ENCODE data around the gene CSMD2. TPM values are rescaled to one million over a fixed set of nuclear protein-coding genes. Genes with fewer than 3 reads are reported as not detected.

CSMD2 gene
- total RNA-seq, 2 donors from 2014 or later: not detected

- Mint-ChIP-seq H3K27ac (no peak overlapping the region), H3K27me3 (peaks cover 24% of the 10 kb centered on the region), H3K4me3 (no peak overlapping the region), H3K4me1 (peaks cover 6% of the 10 kb centered on the region), H3K36me3 (ENCODE audit: low read depth) (no peaks in the 10 kb centered on the region)
- DNase-seq: no peak
- peaks cover 3% of the 10 kb centered on the region for H3K9me3 ChIP-seq (ENCODE audit: control insufficient read depth, low read length, poor library complexity, severe bottlenecking)
- no peak for ATAC-seq
These were observed 203.0 kb downstream of the CSMD2 start for GRCh38 chr1:33962061-33962460.

- H3K4me1 Mint-ChIP-seq: peaks cover 6% of the 10 kb centered on the region
- H3K27ac Mint-ChIP-seq: no peak overlapping the region
- H3K36me3 Mint-ChIP-seq (ENCODE audit: low read depth): no peaks in the 10 kb centered on the region
- no peak overlapping the region for H3K4me3 Mint-ChIP-seq
- no peak for ATAC-seq
- peaks cover 3% of the 10 kb centered on the region for H3K9me3 ChIP-seq (ENCODE audit: control insufficient read depth, low read length, poor library complexity, severe bottlenecking)
- H3K27me3 Mint-ChIP-seq: peaks cover 21% of the 10 kb centered on the region
- DNase-seq: no peak
These were observed 204.7 kb downstream of the CSMD2 start for GRCh38 chr1:33960188-33960895.

DNA sequence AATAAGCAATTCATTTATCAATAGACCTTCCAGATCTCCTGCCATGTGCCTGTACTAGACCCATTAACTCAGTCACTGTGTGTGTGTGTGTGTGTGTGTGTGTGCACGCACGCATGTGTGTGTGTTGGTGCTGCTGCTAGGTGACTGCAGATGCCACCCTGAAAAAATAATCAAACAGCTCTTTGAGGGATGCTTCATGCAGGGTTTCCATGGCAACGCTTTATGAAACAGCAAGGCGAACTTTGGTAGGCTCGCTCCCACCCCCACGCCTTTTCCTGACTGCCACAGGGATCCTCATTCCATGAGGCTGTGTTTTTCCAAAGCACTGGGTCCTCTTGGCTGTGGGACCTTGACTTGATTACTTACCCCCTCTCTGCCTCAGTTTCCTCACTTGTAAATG is 207.2 kb downstream of the CSMD2 start:
- DNase-seq (no peak), ATAC-seq (no peak)
- H3K36me3 Mint-ChIP-seq (ENCODE audit: low read depth): no peaks in the 10 kb centered on the region
- no peak overlapping the region for H3K27ac Mint-ChIP-seq
- H3K4me1 Mint-ChIP-seq: peaks cover 6% of the 10 kb centered on the region
- no peaks in the 10 kb centered on the region for H3K9me3 ChIP-seq (ENCODE audit: control insufficient read depth, low read length, poor library complexity, severe bottlenecking)
- no peak overlapping the region for H3K4me3 Mint-ChIP-seq
- peaks cover 16% of the 10 kb centered on the region for H3K27me3 Mint-ChIP-seq

DNA sequence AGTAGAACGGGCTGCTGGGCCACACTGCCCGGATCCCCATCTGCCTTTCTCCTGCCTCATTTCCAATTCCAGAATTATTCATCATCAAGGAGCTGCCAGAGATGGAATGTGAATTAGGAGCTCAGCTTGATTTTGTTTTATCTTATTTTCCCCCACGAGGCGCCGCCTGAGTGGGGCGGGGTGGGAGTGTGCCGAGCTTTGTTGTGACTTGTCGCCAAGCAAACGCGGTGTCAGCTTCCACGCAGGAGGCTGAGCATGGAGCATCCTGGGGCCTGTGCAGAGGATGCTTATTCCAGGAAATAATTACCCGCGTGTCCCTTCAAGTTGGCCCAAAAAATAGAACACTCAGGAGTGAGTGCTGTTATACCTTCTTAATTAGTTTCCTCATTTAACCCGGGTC is 209.9 kb downstream of the CSMD2 start:
- peaks cover 3% of the 10 kb centered on the region for H3K4me1 Mint-ChIP-seq
- H3K27ac Mint-ChIP-seq: no peak overlapping the region
- H3K4me3 Mint-ChIP-seq: no peak overlapping the region

DNA sequence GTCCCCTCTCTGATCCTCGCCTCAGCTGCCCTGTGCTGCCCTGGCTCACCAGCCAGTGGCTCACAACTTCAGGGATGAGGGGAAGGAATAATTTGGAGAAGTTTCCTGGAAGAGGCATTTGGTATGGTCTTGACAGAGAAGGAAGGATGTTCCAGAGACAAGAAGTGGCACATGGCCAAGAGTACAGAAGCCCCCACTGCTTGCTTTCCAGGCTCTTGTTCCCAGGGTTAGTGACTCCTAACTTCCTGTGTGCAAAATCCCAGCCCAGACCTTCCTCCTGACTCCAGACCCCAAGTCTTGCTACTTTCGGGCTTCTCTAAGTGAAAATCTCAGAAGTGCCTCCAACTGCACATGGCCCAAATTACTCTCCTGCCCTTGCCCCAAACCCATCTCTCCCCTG is 215.5 kb downstream of the CSMD2 start:
- H3K9me3 ChIP-seq (ENCODE audit: control insufficient read depth, low read length, poor library complexity, severe bottlenecking): no peaks in the 10 kb centered on the region
- no peak overlapping the region for H3K27ac Mint-ChIP-seq
- H3K4me1 Mint-ChIP-seq: no peaks in the 10 kb centered on the region
- no peaks in the 10 kb centered on the region for H3K27me3 Mint-ChIP-seq
- no peak overlapping the region for H3K4me3 Mint-ChIP-seq
- H3K36me3 Mint-ChIP-seq (ENCODE audit: low read depth): no peaks in the 10 kb centered on the region
- DNase-seq (no peak), ATAC-seq (no peak)

More for the DNA sequence above, 209.9 kb downstream of the CSMD2 start:
- ATAC-seq: no peak
- no peaks in the 10 kb centered on the region for H3K36me3 Mint-ChIP-seq (ENCODE audit: low read depth)
- peaks cover 13% of the 10 kb centered on the region for H3K27me3 Mint-ChIP-seq
- no peaks in the 10 kb centered on the region for H3K9me3 ChIP-seq (ENCODE audit: control insufficient read depth, low read length, poor library complexity, severe bottlenecking)
- no peak for DNase-seq

GRCh38 chr1:33948291-33948690 is 216.7 kb downstream of the CSMD2 start:
- H3K9me3 ChIP-seq (ENCODE audit: control insufficient read depth, low read length, poor library complexity, severe bottlenecking): no peaks in the 10 kb centered on the region
- DNase-seq (no peak), ATAC-seq (no peak)
- Mint-ChIP-seq H3K4me1 (no peaks in the 10 kb centered on the region), H3K27ac (no peak overlapping the region), H3K36me3 (ENCODE audit: low read depth) (no peaks in the 10 kb centered on the region), H3K27me3 (no peaks in the 10 kb centered on the region), H3K4me3 (no peak overlapping the region)

DNA sequence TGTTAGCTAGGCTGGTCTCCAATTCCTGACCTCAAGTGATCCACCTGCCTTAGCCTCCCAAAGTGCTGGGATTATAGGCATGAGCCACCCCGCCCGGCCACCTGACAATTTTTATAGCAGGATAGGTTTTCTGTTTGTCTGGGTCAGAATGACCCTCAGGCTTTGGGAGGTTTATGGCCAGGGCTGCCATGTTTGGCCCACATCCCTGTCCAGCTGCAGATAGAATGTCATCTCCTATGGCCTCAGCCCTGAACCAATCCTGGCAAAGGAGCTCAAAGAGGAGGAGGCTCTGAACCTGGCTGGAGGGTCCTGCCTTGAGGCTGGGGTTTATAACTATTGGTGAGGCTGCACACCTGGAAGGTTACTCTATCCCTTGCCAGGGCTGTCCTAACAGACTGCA is 218.2 kb downstream of the CSMD2 start:
- Mint-ChIP-seq H3K27me3 (no peaks in the 10 kb centered on the region), H3K27ac (no peak overlapping the region), H3K4me1 (no peaks in the 10 kb centered on the region), H3K36me3 (ENCODE audit: low read depth) (no peaks in the 10 kb centered on the region), H3K4me3 (no peak overlapping the region)
- ATAC-seq (no peak), DNase-seq (no peak)
- no peaks in the 10 kb centered on the region for H3K9me3 ChIP-seq (ENCODE audit: control insufficient read depth, low read length, poor library complexity, severe bottlenecking)

DNA sequence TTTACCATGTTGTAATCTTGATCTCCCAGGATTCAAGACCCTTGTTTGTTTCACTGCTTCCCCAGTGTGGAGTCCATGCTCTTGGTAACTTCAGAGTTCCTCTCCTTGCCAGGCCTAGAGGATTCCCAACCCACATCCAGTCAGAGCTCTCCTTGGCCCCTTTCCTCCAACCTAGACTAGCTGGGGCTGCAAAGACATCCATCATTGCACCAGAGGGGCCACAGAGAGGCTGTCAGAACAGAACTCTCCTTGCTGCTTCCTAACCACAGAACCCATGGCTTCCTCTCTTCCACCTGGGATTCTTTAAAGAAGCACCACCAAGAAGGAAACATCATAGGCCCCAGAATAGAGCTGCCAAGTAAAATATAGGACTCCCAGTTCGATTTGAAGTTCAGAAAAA is 220.2 kb downstream of the CSMD2 start:
- no peaks in the 10 kb centered on the region for H3K4me1 Mint-ChIP-seq
- H3K4me3 Mint-ChIP-seq: no peak overlapping the region
- H3K27me3 Mint-ChIP-seq: no peaks in the 10 kb centered on the region
- DNase-seq (no peak), ATAC-seq (no peak)
- no peak overlapping the region for H3K27ac Mint-ChIP-seq
- H3K36me3 Mint-ChIP-seq (ENCODE audit: low read depth): no peaks in the 10 kb centered on the region
- H3K9me3 ChIP-seq (ENCODE audit: control insufficient read depth, low read length, poor library complexity, severe bottlenecking): no peaks in the 10 kb centered on the region

DNA sequence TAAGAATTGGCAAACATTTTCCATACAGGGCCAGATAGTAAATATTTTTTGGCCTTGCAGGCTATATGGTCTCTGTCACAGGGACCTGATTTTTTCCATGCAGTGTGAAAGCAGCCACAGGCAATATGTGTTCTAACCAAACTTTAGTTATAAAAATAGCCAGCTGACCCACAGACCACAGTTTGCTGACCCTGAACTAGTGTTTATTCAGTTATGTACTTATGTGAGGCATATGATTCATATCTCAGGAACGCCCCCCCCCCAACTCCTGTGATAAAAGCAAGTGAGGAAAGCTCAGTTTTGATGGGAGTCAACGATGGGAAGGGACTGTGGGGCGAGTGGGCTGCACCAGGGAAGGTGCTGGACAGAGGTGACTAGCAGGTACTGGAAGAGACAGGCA is 221.1 kb downstream of the CSMD2 start:
- Mint-ChIP-seq H3K27ac (no peak overlapping the region), H3K27me3 (no peaks in the 10 kb centered on the region), H3K4me3 (no peak overlapping the region), H3K4me1 (no peaks in the 10 kb centered on the region), H3K36me3 (ENCODE audit: low read depth) (no peaks in the 10 kb centered on the region)
- no peak for DNase-seq
- no peak for ATAC-seq
- no peaks in the 10 kb centered on the region for H3K9me3 ChIP-seq (ENCODE audit: control insufficient read depth, low read length, poor library complexity, severe bottlenecking)

DNA sequence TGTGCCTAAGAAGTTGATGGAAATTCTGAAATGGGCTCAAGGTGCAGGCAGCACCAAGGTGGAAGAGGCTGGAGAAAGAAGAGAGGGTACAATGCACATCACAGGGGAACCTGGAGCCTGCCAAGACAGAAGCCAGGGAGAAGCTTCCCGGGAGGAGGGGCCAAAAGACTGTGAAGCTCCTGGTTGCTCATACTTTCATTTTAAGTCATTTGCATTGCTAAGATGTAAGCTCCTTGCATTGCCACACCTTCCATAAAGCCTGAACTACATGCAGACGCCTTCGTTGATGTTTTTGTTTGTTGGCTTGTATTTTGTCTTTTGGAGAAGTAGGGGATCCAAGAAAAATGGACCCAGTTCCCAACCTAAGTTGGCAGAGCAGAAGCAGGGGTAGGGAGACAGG is 232.2 kb downstream of the CSMD2 start:
- DNase-seq (no peak), ATAC-seq (no peak)
- peaks cover 40% of the 10 kb centered on the region for H3K27me3 Mint-ChIP-seq
- H3K27ac Mint-ChIP-seq: no peak overlapping the region
- H3K4me3 Mint-ChIP-seq: no peak overlapping the region
- peaks cover 2% of the 10 kb centered on the region for H3K36me3 Mint-ChIP-seq (ENCODE audit: low read depth)
- peaks cover 2% of the 10 kb centered on the region for H3K4me1 Mint-ChIP-seq
- no peaks in the 10 kb centered on the region for H3K9me3 ChIP-seq (ENCODE audit: control insufficient read depth, low read length, poor library complexity, severe bottlenecking)

DNA sequence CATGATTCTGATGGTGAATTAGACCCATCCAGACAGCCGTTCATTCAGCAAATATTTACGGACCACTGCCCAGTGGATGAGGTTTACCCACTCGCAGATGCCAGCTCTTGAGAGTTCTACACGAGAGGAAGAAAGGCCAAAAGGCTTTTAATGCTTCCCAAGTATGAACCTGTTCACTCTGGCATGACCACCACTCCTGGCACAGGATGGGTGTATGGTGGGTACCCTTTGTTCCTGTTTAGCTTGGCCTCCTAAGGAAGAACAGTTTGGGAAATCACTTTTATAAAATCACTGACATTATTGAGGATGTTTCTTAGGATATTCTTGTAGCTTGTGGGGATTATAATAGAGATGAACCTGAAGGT is 233.9 kb downstream of the CSMD2 start:
- no peak for ATAC-seq

GRCh38 chr1:33930346-33931110 is 234.5 kb downstream of the CSMD2 start:
- Mint-ChIP-seq H3K36me3 (ENCODE audit: low read depth) (peaks cover 2% of the 10 kb centered on the region), H3K27me3 (peaks cover 40% of the 10 kb centered on the region), H3K27ac (no peak overlapping the region), H3K4me3 (no peak overlapping the region), H3K4me1 (peaks cover 2% of the 10 kb centered on the region)
- ATAC-seq (no peak), DNase-seq (no peak)
- no peaks in the 10 kb centered on the region for H3K9me3 ChIP-seq (ENCODE audit: control insufficient read depth, low read length, poor library complexity, severe bottlenecking)

More for the DNA sequence above, 233.9 kb downstream of the CSMD2 start:
- Mint-ChIP-seq H3K36me3 (ENCODE audit: low read depth) (peaks cover 2% of the 10 kb centered on the region), H3K27me3 (peaks cover 40% of the 10 kb centered on the region), H3K27ac (no peak overlapping the region), H3K4me1 (peaks cover 2% of the 10 kb centered on the region), H3K4me3 (no peak overlapping the region)
- no peak for DNase-seq
- no peaks in the 10 kb centered on the region for H3K9me3 ChIP-seq (ENCODE audit: control insufficient read depth, low read length, poor library complexity, severe bottlenecking)

DNA sequence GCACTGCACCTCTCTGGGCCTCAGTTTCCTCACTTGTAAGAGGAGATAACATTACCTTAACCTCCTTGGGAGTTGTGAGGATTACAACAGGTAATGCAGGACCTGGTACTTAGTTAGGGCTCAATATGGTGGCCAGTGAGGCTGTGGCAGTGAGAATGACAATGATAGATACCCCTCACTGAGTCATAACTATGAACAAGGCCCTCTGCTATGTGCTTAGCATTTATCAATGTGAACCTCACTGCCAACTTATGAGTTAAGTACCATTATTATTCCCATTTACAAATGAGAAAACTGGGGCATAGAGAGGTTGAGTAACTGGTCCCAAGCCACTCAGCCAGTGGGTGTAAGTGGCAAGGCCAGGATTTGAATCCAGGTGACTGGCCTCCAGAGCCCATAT is 236.8 kb downstream of the CSMD2 start:
- peaks cover 31% of the 10 kb centered on the region for H3K27me3 Mint-ChIP-seq
- peaks cover 2% of the 10 kb centered on the region for H3K4me1 Mint-ChIP-seq
- no peak for DNase-seq
- peaks cover 2% of the 10 kb centered on the region for H3K36me3 Mint-ChIP-seq (ENCODE audit: low read depth)
- no peaks in the 10 kb centered on the region for H3K9me3 ChIP-seq (ENCODE audit: control insufficient read depth, low read length, poor library complexity, severe bottlenecking)
- no peak for ATAC-seq
- no peak overlapping the region for H3K27ac Mint-ChIP-seq
- no peak overlapping the region for H3K4me3 Mint-ChIP-seq

DNA sequence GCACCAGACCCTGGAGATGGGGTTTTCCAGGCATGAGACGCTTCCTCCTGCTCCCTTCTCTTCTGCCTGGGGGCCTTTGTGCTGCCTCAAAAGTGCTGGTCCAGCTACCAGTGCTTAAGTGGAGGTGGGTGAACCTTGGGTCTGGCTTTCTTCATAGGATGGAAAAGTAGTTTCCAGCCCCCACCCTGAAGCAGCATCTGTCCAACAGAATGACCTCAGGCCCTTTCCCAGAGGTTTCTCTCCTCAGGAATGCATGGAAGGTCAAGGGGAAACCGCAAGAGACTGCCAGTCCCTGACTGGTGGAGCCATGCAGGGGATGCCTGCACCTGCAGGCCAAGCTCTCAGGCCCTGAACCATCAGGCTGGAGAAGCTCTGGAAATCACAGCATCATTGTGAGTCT is 237.3 kb downstream of the CSMD2 start:
- no peak for DNase-seq
- peaks cover 2% of the 10 kb centered on the region for H3K36me3 Mint-ChIP-seq (ENCODE audit: low read depth)
- no peak overlapping the region for H3K4me3 Mint-ChIP-seq

More for the DNA sequence above, 237.3 kb downstream of the CSMD2 start:
- H3K9me3 ChIP-seq (ENCODE audit: control insufficient read depth, low read length, poor library complexity, severe bottlenecking): no peaks in the 10 kb centered on the region
- no peak for ATAC-seq
- Mint-ChIP-seq H3K27me3 (peaks cover 26% of the 10 kb centered on the region), H3K4me1 (no peaks in the 10 kb centered on the region), H3K27ac (no peak overlapping the region)

All from T-helper 17 cell (primary cell).